ENCODE data around the gene BMPER.

BMPER gene

GRCh38 chr7:34073676-34074075 lies 168.3 kb downstream of the BMPER start:
- no peak for TF ChIP-seq GATA3 (IDR thresholded peaks at IDR 0.05; ENCODE audit: low read depth, low read length)
- TF ChIP-seq GATA2 (IDR thresholded peaks at IDR 0.05; ENCODE audit: low read depth, low read length) = no peak

GRCh38 chr7:34074421-34074820 lies 169.1 kb downstream of the BMPER start:
- TF ChIP-seq GATA2 (IDR thresholded peaks at IDR 0.05; ENCODE audit: low read depth, low read length) = no peak
- TF ChIP-seq GATA3 (IDR thresholded peaks at IDR 0.05; ENCODE audit: low read depth, low read length) = no peak

- TF ChIP-seq GATA2 (IDR thresholded peaks at IDR 0.05; ENCODE audit: low read depth, low read length) = no peak
- TF ChIP-seq GATA3 (IDR thresholded peaks at IDR 0.05; ENCODE audit: low read depth, low read length) = no peak
Measured at GRCh38 chr7:34075523-34076370, 170.4 kb downstream of the BMPER start.

- TF ChIP-seq GATA2 (IDR thresholded peaks at IDR 0.05; ENCODE audit: low read depth, low read length) (no peak), GATA3 (IDR thresholded peaks at IDR 0.05; ENCODE audit: low read depth, low read length) (no peak)
Measured at GRCh38 chr7:34077168-34077567, 171.8 kb downstream of the BMPER start.

GRCh38 chr7:34078864-34079263 lies 173.5 kb downstream of the BMPER start:
- TF ChIP-seq GATA2 (IDR thresholded peaks at IDR 0.05; ENCODE audit: low read depth, low read length) (no peak), GATA3 (IDR thresholded peaks at IDR 0.05; ENCODE audit: low read depth, low read length) (no peak)

DNA sequence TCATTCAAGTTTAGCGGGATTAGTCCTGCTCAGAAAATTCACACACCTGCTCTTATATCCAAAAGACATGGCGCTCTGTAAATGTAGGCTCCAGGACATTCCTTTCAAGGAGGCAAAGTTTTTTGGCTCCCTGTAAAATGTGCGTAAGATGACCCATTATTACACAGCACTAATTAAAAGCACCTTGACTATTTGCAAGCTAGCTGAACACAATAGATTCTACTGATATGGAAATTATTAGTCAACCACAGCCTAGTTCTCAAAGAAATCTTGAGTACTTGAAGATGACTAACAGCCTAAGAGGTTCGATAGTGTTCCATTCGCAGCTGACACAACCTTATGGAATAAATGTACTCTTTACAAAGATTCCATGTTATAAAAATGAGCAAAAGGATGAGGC lies 175.2 kb downstream of the BMPER start:
- TF ChIP-seq GATA3 (IDR thresholded peaks at IDR 0.05; ENCODE audit: low read depth, low read length) = no peak
- TF ChIP-seq GATA2 (IDR thresholded peaks at IDR 0.05; ENCODE audit: low read depth, low read length) = no peak

GRCh38 chr7:34081935-34082334 lies 176.6 kb downstream of the BMPER start:
- TF ChIP-seq GATA3 (IDR thresholded peaks at IDR 0.05; ENCODE audit: low read depth, low read length) (no peak), GATA2 (IDR thresholded peaks at IDR 0.05; ENCODE audit: low read depth, low read length) (no peak)

DNA sequence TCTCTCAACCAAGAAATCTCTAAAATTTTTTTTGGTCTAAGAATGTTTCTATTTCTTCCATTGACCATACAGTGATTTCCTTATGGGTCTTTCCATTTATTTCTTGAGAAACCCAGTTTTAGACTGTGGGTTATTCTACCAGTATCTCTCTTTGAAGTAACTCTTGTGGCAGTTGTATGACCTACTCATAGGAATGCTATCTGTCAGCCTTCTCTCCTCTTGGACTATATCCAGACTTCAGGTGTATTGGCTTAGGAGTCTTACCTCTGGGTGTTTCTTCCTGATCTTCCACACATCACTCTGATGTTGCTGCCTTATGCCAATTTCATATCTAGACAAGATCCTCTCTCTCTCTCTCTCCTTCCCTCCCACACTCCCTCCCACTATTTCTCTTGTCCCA lies 178.1 kb downstream of the BMPER start:
- no peak for TF ChIP-seq GATA2 (IDR thresholded peaks at IDR 0.05; ENCODE audit: low read depth, low read length)
- no peak for TF ChIP-seq GATA3 (IDR thresholded peaks at IDR 0.05; ENCODE audit: low read depth, low read length)

GRCh38 chr7:34084651-34085050 lies 179.3 kb downstream of the BMPER start:
- TF ChIP-seq GATA2 (IDR thresholded peaks at IDR 0.05; ENCODE audit: low read depth, low read length) (no peak), GATA3 (IDR thresholded peaks at IDR 0.05; ENCODE audit: low read depth, low read length) (no peak)

GRCh38 chr7:34086064-34086463 lies 180.7 kb downstream of the BMPER start:
- no peak for TF ChIP-seq GATA3 (IDR thresholded peaks at IDR 0.05; ENCODE audit: low read depth, low read length)
- no peak for TF ChIP-seq GATA2 (IDR thresholded peaks at IDR 0.05; ENCODE audit: low read depth, low read length)

GRCh38 chr7:34086981-34087380 lies 181.6 kb downstream of the BMPER start:
- no peak for TF ChIP-seq GATA2 (IDR thresholded peaks at IDR 0.05; ENCODE audit: low read depth, low read length)

GRCh38 chr7:34087892-34088891 lies 182.9 kb downstream of the BMPER start:
- TF ChIP-seq GATA2 (IDR thresholded peaks at IDR 0.05; ENCODE audit: low read depth, low read length) (no peak), GATA3 (IDR thresholded peaks at IDR 0.05; ENCODE audit: low read depth, low read length) (no peak)

DNA sequence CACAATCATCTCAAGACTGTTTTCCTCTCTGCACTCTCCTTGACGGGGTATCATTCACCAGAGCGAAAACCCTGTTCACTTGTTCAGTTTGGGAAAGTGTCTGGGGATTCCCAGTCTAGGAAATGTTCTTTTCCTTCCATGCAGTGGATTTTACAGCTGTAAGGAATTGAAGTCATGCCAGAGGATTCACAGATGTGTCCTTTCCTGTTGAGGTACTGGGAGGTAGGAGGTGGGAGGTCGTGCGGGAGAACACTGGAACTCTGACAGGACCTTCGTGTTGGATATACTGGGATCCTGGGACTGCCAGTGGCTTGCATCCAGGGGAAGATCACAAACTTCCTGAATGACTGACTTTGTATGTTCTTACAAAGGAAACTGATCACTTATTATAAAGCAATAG lies 185.5 kb downstream of the BMPER start:
- TF ChIP-seq GATA2 (IDR thresholded peaks at IDR 0.05; ENCODE audit: low read depth, low read length) (no peak), GATA3 (IDR thresholded peaks at IDR 0.05; ENCODE audit: low read depth, low read length) (no peak)

GRCh38 chr7:34091321-34091917 lies 186.1 kb downstream of the BMPER start:
- no peak for TF ChIP-seq GATA2 (IDR thresholded peaks at IDR 0.05; ENCODE audit: low read depth, low read length)
- no peak for TF ChIP-seq GATA3 (IDR thresholded peaks at IDR 0.05; ENCODE audit: low read depth, low read length)

Data from SH-SY5Y (cell line).